ENCODE results near the gene MAP6D1.

MAP6D1 gene

GRCh38 chr3:183823963-183824362 lies 1.4 kb downstream of the MAP6D1 start:
- no peak for DNase-seq (ENCODE audit: low read depth in 2 of 2)

GRCh38 chr3:183822631-183823030 lies 2.7 kb downstream of the MAP6D1 start:
- DNase-seq (ENCODE audit: low read depth in 2 of 2): no peak

- DNase-seq (ENCODE audit: low read depth in 2 of 2): no peak
Observed at GRCh38 chr3:183819831-183820230, 5.5 kb downstream of the MAP6D1 start.

- DNase-seq (ENCODE audit: low read depth in 2 of 2): no peak
Observed at GRCh38 chr3:183818706-183819624, 6.4 kb downstream of the MAP6D1 start.

- DNase-seq (ENCODE audit: low read depth in 2 of 2): no peak
Observed at GRCh38 chr3:183818041-183818620, 7.2 kb downstream of the MAP6D1 start.

GRCh38 chr3:183817639-183818038 lies 7.7 kb downstream of the MAP6D1 start:
- DNase-seq (ENCODE audit: low read depth in 2 of 2): no peak

- no peak for DNase-seq (ENCODE audit: low read depth in 2 of 2)
Observed at GRCh38 chr3:183816681-183817510, 8.5 kb downstream of the MAP6D1 start.

- no peak for DNase-seq (ENCODE audit: low read depth in 2 of 2)
Observed at GRCh38 chr3:183815951-183816475, 9.4 kb downstream of the MAP6D1 start.

GRCh38 chr3:183815563-183815940 lies 9.8 kb downstream of the MAP6D1 start:
- DNase-seq (ENCODE audit: low read depth in 2 of 2): no peak

GRCh38 chr3:183814240-183814639 lies 11.1 kb downstream of the MAP6D1 start:
- no peak for DNase-seq (ENCODE audit: low read depth in 2 of 2)

GRCh38 chr3:183812761-183813445 lies 12.5 kb downstream of the MAP6D1 start:
- DNase-seq (ENCODE audit: low read depth in 2 of 2): no peak

GRCh38 chr3:183811638-183812037 lies 13.7 kb downstream of the MAP6D1 start:
- DNase-seq (ENCODE audit: low read depth in 2 of 2): no peak

- DNase-seq (ENCODE audit: low read depth in 2 of 2): no peak
Observed at GRCh38 chr3:183810643-183811594, 14.5 kb downstream of the MAP6D1 start.

GRCh38 chr3:183809270-183809669 lies 16.1 kb downstream of the MAP6D1 start:
- no peak for DNase-seq (ENCODE audit: low read depth in 2 of 2)

- no peak for DNase-seq (ENCODE audit: low read depth in 2 of 2)
Observed at GRCh38 chr3:183808355-183808754, 17.0 kb downstream of the MAP6D1 start.

- DNase-seq (ENCODE audit: low read depth in 2 of 2): no peak
Observed at GRCh38 chr3:183807881-183808280, 17.5 kb downstream of the MAP6D1 start.

GRCh38 chr3:183807209-183807728 lies 18.1 kb downstream of the MAP6D1 start:
- DNase-seq (ENCODE audit: low read depth in 2 of 2): no peak

GRCh38 chr3:183802989-183803388 lies 22.4 kb downstream of the MAP6D1 start:
- no peak for DNase-seq (ENCODE audit: low read depth in 2 of 2)

- no peak for DNase-seq (ENCODE audit: low read depth in 2 of 2)
Observed at GRCh38 chr3:183801601-183802000, 23.8 kb downstream of the MAP6D1 start.

GRCh38 chr3:183800243-183800863 lies 25.0 kb downstream of the MAP6D1 start:
- DNase-seq (ENCODE audit: low read depth in 2 of 2): no peak
